Naive thymus-derived CD8-positive, alpha-beta T cell (primary cell): Measurements from ENCODE around the gene LAMB2. TPM values are rescaled to one million over a fixed set of nuclear protein-coding genes. Genes with fewer than 3 reads are reported as not detected.

Experiments
- ATAC-seq, 2 donors: fragments of 150-1000 bp; cut with Tn5 transposase in 1 of 2; sonication (Bioruptor Pico), chemical (Tn5 transposase) in 1 of 2; 1 replicate in 1 of 2; 2 replicates in 1 of 2; pipeline ENCODE4 v1.10.0; 2021; ENCODE audit warnings: mild to moderate bottlenecking in 2 of 2, moderate library complexity in 2 of 2
- POLR2A ChIA-PET: fragments of 350-600 bp; sonication (Branson Sonifier 250); formaldehyde crosslinking; loops from one replicate; lab custom pipeline; 2021; ENCODE audit warnings: antibody characterized with exemption; lab: Charles Lee
- DNase-seq, 10 donors: peaks; one replicate each; pipeline versions ENCODE4 v3.0.0 to v3.0.0-alpha.2; 2020 to 2022
- H3K27ac Mint-ChIP-seq, 10 donors: one replicate each; pipeline ENCODE4 v1.8.0; 2020 to 2022; ENCODE audit warnings: mild to moderate bottlenecking in 10 of 10, mixed read lengths in 10 of 10, moderate library complexity in 4 of 10, inconsistent platforms in 1 of 10
- H3K27me3 Mint-ChIP-seq, 5 donors: one replicate each; pipeline ENCODE4 v1.8.0; 2021 to 2022; ENCODE audit warnings: mixed read lengths in 5 of 5
- H3K36me3 Mint-ChIP-seq, 3 donors: one replicate each; pipeline ENCODE4 v1.8.0; 2020 to 2022; ENCODE audit warnings: mixed read lengths in 3 of 3, mild to moderate bottlenecking in 2 of 3, inconsistent platforms in 1 of 3
- H3K4me1 Mint-ChIP-seq, 4 donors: one replicate each; pipeline ENCODE4 v1.8.0; 2021 to 2022; ENCODE audit warnings: mixed read lengths in 4 of 4
- H3K4me3 Mint-ChIP-seq, 10 donors: one replicate each; pipeline ENCODE4 v1.8.0; 2020 to 2022; ENCODE audit warnings: mild to moderate bottlenecking in 10 of 10, mixed read lengths in 10 of 10, moderate library complexity in 6 of 10, inconsistent platforms in 1 of 10
- H3K9me3 Mint-ChIP-seq, 9 donors: one replicate each; pipeline ENCODE4 v1.8.0; 2020 to 2022; ENCODE audit warnings: mixed read lengths in 9 of 9, mild to moderate bottlenecking in 3 of 9, inconsistent platforms in 1 of 9, moderate library complexity in 1 of 9
- polyA plus RNA-seq, 3 donors: library from polyadenylated mRNA; unstranded; fragments of 300-500 nt; fragmentation: Illumina TruSeq; gene quantifications; one replicate each; pipeline ENCODE4 v1.2.3, GENCODE V29; 2021
- total RNA-seq, 8 experiments: library from RNA in 2 of 8; stranded (reverse) in 2 of 8; gene quantifications; one replicate each; pipeline ENCODE4 v1.2.3 and lab custom pipeline; 2021 to 2026

The LAMB2 gene
- total and polyA plus RNA-seq, 5 experiments from 2014 or later: 1.0 to 1.2 TPM; not detected in 3

DNA sequence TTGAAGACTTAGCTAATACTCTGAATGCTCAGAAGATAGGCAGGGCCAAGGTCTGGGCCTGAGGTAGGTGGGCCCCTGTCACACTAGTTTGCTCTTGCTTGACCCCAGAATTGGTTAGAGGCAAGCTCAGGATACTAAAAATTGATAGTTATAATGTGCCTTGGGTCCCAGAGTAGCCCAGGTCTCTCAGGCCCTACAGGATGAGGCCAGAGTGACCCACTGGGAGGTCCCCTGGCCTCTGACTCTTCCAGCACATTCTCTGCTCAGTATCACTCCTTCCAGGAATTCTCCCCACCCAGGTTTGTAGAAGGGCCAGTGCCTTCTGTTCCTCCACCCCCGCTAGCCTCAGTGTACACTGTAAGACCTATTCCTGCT is 37.9 kb upstream of the LAMB2 start:
- DNase-seq: no peak
- no peaks in the 10 kb centered on the region for H3K9me3 Mint-ChIP-seq
- POLR2A ChIA-PET: interaction anchor here (0.6 to 2.4 kb wide), 11 partner anchors 10 to 299 kb away, joined by 3 to 9 read pairs (median 4); partner anchors contain the start of genes DAG1, NDUFAF3, QRICH1 and USP19
- ATAC-seq: no peak
- peak overlapping the region; percentile 56 to 92 (median 88) for H3K27ac Mint-ChIP-seq
- no peaks in the 10 kb centered on the region for H3K27me3 Mint-ChIP-seq
- peak overlapping the region; percentile 79 to 94 (median 86) for H3K4me3 Mint-ChIP-seq
- H3K4me1 Mint-ChIP-seq: peaks cover 16 to 39% (median 30%) of the 10 kb centered on the region in 4 donors
- no peaks in the 10 kb centered on the region for H3K36me3 Mint-ChIP-seq

DNA sequence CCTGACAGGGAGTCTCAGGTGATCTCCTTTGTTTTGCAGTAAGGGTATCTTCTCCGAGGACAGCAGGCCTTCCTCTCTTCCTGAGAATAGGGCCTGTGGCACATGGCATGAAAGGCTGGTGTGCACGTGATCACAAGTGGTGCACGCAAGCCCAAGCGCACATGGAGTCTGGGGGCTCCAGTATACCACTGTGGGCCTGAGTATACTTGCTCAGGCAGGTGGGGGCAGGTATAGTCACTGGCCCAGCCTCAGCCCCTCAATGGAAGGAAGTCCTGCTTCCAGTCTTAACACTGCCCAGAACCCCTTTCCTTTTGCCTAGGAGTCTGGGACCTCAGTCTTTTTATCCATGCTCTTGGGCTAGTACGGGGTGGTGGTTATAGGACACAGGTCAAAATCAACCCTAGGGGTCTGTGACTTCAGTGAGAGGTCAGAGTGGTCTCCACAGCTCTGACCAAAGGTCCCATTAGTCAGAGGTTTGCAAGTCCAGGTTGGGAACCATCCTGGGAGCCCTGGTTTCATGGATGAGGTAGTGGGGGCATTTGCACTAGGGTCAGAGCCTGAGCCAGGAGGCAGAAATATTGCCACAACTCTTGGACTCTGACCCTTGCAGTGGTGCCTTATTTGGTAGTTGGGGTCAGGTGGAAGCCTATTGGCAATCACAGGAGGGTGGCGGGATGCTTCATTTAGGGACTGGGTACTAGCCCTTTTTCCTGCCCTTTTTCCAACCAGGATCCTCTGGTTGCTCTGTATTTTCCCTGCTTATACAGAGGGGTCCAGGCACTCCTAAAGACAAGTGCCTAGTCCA is 34.1 kb upstream of the LAMB2 start:
- ATAC-seq: no peak
- H3K27me3 Mint-ChIP-seq: no peaks in the 10 kb centered on the region
- peaks cover 25 to 52% (median 46%) of the 10 kb centered on the region in 4 donors for H3K4me1 Mint-ChIP-seq
- POLR2A ChIA-PET: interaction anchor here (0.7 to 3.8 kb wide), 5 partner anchors 10 to 173 kb away, joined by 3 to 29 read pairs (median 9); partner anchors contain the start of genes QRICH1, USP19, USP4 and WDR6
- H3K27ac Mint-ChIP-seq: peak overlapping the region; percentile 90 to 98 (median 94)
- no peaks in the 10 kb centered on the region for H3K9me3 Mint-ChIP-seq
- H3K36me3 Mint-ChIP-seq: peaks cover 0 to 13% (median 0%) of the 10 kb centered on the region in 3 donors
- H3K4me3 Mint-ChIP-seq: peak overlapping the region; percentile 81 to 96 (median 88)
- no peak for DNase-seq

DNA sequence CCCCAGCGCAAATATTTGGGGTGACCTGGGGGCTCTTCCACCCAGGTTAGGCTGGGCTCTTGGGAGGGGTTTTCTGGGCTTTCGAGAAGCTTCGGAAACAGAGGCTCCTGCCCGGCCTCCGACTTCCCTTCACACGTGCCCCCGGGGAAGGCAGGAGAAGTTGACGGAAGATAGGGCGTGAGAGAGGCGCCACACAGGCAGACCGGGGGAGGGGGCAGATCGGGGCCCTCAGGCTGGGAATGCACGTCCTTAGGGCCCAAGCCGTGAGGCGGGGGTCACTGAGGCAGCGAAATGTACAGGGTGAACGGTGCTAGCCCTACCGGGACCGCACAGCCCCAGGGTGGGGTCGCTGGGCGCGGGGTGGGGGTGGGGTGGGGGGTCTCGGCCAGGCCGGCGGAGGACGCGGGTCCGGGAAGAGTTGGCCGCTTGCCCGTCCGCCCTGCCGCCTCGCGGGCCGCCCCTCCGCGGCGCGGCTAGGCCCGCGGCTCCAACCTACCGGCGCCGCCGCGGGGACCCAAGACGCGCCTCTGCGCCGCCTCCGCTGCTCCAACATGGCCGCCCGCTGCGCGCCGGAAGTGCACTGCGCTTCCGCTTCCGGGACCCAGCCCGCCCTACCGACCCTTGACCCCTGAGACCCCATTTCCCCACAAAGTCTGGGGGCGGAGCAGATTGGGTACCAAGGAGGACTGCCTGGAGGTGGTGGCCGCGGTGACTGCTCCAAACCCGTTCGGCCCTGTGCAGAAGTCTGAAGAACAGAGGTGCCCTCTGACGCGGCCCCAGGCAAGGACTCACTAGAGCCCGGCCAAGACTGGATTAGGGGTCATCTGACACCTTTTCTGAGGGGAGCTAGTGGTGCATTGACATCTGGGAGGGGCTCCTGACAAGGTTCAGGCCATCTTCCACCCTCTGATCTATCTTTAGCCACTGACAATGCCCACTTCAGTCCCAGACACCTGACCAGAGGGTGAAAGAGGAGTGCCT is 33.2 kb upstream of the LAMB2 start, which contains the start of gene CCDC71:
Gene CCDC71, minus strand, starts transcription at position 561 of the 981 bp plus-strand sequence. CDS start 2,123 bp downstream, outside the sequence.
- Mint-ChIP-seq H3K9me3 (no peaks in the 10 kb centered on the region), H3K4me1 (peaks cover 22 to 55% (median 43%) of the 10 kb centered on the region in 4 donors), H3K27ac (peak within 1 kb of the TSS; percentile 91 to 98 (median 95)), H3K36me3 (peaks cover 0 to 19% (median 0%) of the 10 kb centered on the region in 3 donors), H3K4me3 (peak within 1 kb of the TSS; percentile 89 to 98 (median 92)), H3K27me3 (no peaks in the 10 kb centered on the region)
- DNase-seq (peak; percentile 59 to 86 (median 72)), ATAC-seq (peak; percentile 82 to 86)
- POLR2A ChIA-PET: interaction anchor here (0.6 to 3.8 kb wide), 6 partner anchors 13 to 279 kb away, joined by 3 to 29 read pairs (median 6); partner anchors contain the start of genes QRICH1, USP19 and USP4

DNA sequence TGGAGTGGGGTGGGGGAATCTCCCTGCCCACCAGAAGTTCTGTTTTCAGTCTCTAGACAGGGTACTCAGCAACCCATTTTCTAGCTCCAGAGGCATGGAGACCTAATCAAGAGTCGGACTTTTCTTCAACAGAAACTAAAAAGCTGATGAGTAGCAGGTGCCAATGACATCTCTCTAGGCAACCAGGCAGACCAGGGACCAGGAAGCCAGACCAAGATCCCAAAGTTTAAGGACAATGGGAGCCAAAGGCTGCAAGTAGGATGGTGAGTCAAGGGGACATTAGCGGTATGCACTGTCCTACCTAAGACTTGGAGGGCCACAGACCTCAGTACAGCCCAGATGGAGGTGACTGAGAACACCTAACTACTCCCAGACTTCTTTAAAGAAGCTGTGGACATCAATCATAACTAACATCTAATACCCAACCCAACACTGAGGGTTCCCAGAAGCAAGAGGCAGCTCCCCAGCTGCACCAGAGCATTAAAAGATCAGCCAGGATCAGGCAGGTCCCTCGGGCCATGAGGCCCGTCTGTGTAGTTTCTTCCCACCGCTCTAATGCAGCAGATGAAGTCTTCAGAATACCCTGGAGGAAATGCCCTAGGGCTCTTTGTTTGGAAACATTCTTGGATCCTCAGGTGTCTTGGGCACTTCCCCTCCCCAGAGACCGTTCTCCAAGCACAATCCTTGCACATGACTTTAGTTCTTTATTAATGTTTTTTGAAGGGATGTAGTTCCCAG is 32.3 kb upstream of the LAMB2 start:
- Mint-ChIP-seq H3K27me3 (no peaks in the 10 kb centered on the region), H3K27ac (peak overlapping the region; percentile 91 to 98 (median 94)), H3K4me1 (peaks cover 19 to 50% (median 35%) of the 10 kb centered on the region in 4 donors), H3K4me3 (peak overlapping the region; percentile 89 to 98 (median 92)), H3K9me3 (no peaks in the 10 kb centered on the region), H3K36me3 (peaks cover 0 to 23% (median 0%) of the 10 kb centered on the region in 3 donors)
- ATAC-seq (no peak), DNase-seq (no peak)
- POLR2A ChIA-PET: interaction anchor here (0.6 to 3.8 kb wide), 6 partner anchors 12 to 280 kb away, joined by 3 to 29 read pairs (median 6); partner anchors contain the start of genes QRICH1, USP19 and USP4

DNA sequence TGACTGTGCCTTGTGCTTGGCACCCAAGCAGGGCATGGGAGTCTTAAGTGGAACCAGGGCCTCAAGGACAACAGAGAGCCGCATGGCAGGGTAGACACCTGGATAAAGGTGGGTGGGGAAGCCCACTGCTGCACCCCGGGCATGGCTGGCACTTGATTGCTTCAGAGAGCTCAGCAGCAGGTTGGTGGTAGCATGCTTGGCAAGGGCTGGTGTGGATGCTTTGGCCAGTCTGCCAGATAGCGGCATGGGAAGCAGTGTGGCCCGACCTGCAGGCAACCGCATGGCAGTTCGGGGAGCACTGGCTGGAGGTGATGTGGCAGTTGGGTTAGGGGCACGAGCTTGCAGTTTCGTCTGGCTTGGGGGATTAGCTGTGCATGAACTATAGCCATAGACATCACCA is 30.8 kb upstream of the LAMB2 start:
- H3K9me3 Mint-ChIP-seq: no peaks in the 10 kb centered on the region
- H3K4me3 Mint-ChIP-seq: peak overlapping the region in 4 of 10 donors; percentile 18 to 95 (median 32)
- ATAC-seq (no peak), DNase-seq (no peak)
- H3K27me3 Mint-ChIP-seq: no peaks in the 10 kb centered on the region
- H3K36me3 Mint-ChIP-seq: peaks cover 0 to 23% (median 0%) of the 10 kb centered on the region in 3 donors
- H3K27ac Mint-ChIP-seq: peak overlapping the region in 4 of 10 donors; percentile 27 to 73 (median 38)
- POLR2A ChIA-PET: interaction anchor here (0.6 to 3.8 kb wide), 3 partner anchors 11 to 176 kb away, joined by 3 to 29 read pairs (median 4); partner anchors contain the start of gene USP19
- peaks cover 17 to 46% (median 29%) of the 10 kb centered on the region in 4 donors for H3K4me1 Mint-ChIP-seq

DNA sequence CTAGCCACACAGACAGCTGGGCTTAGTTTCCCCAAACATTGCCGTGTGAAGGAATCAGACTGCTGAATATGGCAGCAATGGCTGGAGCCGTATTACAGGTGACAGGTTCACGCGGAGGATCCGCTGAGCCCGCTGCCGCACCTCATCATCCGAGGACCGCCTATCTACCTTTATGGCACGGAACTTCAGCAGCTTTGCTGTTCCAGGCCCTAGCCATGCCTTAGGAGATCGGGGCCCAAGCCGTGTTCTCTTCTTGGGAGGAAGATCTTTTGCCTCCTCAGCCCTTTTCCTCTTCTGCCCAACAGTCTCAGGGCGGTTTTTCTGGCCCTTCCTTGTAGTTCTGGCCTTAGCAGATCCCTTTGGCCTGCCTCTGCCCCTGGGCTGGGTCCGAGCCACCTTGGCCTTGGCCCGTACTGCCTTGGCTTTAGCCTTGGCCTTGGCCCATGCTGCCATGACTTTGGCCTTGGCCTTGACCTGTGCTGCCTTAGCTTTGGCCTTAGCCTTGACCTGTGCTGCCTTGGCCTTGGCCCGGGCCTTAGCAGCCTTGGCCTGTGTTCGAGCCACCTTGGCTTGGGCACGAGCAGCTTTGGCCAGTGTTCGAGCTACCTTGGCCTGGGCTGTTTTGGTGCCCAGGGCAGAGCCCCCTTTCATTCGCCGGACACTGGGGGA is 30.0 kb upstream of the LAMB2 start:
- no peaks in the 10 kb centered on the region for H3K27me3 Mint-ChIP-seq
- H3K4me1 Mint-ChIP-seq: peaks cover 19 to 50% (median 29%) of the 10 kb centered on the region in 4 donors
- peak overlapping the region in 1 of 10 donors; percentile 11 for H3K4me3 Mint-ChIP-seq
- ATAC-seq: no peak
- POLR2A ChIA-PET: interaction anchor here (1.3 to 3.8 kb wide), 3 partner anchors 10 to 42 kb away, joined by 3 to 29 read pairs (median 4); partner anchors contain the start of gene USP19
- peaks cover 0 to 23% (median 0%) of the 10 kb centered on the region in 3 donors for H3K36me3 Mint-ChIP-seq
- DNase-seq: no peak
- no peaks in the 10 kb centered on the region for H3K9me3 Mint-ChIP-seq
- H3K27ac Mint-ChIP-seq: peak overlapping the region in 1 of 10 donors; percentile 66

DNA sequence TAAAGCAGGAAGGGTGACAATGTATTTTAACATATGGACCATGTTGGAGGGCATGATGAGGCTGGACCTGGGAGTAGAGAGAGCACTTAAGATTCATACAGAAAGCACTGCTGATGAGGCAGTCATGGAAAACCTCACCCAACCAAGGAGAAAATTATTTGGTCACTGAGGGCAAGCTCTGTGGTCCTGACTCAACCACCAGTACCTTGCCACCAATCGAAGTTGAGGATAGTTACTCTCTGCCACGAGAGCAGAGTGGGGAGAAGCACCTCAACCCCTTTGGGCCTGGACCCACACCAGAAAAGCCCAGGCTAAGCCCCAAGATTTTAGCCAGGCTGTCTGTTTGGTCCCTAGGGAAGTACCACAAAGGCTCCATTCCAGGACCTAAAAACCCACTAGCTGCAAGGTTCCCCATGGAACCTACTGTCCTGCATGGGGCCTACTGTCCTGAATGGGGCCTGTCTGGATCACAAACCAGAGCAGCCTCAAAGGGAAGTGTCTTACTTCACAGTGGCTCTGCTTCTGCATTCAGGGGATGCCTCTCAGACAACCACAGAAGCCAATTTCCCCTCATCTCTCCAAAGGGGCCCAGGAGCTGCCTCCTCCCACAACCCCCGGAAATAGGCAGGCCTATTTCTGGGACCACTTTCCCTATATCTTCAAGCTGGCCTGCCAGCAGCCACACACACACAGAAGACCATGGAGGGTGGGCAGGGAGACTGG is 29.1 kb upstream of the LAMB2 start:
- H3K4me3 Mint-ChIP-seq: peak overlapping the region in 3 of 10 donors; percentile 4 to 10 (median 7)
- no peaks in the 10 kb centered on the region for H3K27me3 Mint-ChIP-seq
- H3K27ac Mint-ChIP-seq: peak overlapping the region in 3 of 10 donors; percentile 27 to 81 (median 77)
- DNase-seq (no peak), ATAC-seq (no peak)
- no peaks in the 10 kb centered on the region for H3K9me3 Mint-ChIP-seq
- POLR2A ChIA-PET: interaction anchor here (1.3 to 2.0 kb wide), 3 partner anchors 9 to 19 kb away, joined by 3 to 4 read pairs (median 3); partner anchors contain the start of gene KLHDC8B
- peaks cover 19 to 51% (median 29%) of the 10 kb centered on the region in 4 donors for H3K4me1 Mint-ChIP-seq
- peaks cover 0 to 23% (median 0%) of the 10 kb centered on the region in 3 donors for H3K36me3 Mint-ChIP-seq

DNA sequence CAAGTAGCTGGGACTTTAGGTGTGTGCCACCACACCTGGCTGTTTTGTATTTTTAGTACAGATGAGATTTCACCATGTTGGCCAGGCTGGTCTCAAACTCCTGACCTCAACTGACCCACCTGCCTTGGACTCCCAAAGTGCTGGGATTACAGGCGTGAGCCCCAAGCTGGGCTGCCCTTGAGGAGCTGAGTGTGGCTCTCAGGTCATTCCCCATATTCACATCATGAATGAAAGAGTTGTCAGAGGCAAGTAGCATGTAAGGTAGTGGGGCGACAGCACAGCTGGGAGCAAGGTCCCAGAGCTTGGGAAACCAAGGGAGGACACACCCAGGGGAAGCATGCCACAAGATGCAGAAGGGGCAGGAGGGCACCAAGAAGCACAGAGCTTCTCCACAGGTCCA is 28.3 kb upstream of the LAMB2 start:
- Mint-ChIP-seq H3K4me3 (no peak overlapping the region), H3K27ac (peak overlapping the region in 3 of 10 donors; percentile 9 to 81 (median 33)), H3K27me3 (no peaks in the 10 kb centered on the region), H3K9me3 (no peaks in the 10 kb centered on the region), H3K4me1 (peaks cover 18 to 44% (median 26%) of the 10 kb centered on the region in 4 donors), H3K36me3 (peaks cover 0 to 23% (median 0%) of the 10 kb centered on the region in 3 donors)
- no peak for DNase-seq
- no peak for ATAC-seq
- POLR2A ChIA-PET: interaction anchor here (0.6 to 1.3 kb wide), 3 partner anchors 10 to 1476 kb away, joined by 3 to 9 read pairs (median 5); partner anchors contain the start of gene KLHDC8B

DNA sequence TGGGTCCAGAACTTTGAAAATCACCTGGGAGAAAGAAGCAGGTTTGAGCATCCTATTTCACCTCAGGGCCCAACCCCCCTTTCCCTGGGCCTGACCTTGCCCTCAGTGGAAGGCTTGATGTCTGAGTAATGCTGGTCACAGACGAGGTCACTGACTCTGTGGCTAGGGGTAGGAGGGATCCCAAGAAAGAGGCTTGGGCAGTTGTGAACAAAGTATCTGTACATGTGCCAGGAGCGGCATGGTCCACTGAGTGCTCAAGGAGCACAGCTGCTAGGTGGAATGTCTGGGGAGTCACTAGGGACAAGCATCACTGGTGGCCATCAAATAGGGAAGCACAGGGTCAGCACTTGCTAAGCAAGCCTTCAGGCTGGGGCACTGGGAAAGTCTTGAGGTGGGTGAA is 25.9 kb upstream of the LAMB2 start:
- Mint-ChIP-seq H3K27ac (peak overlapping the region in 5 of 10 donors; percentile 33 to 83 (median 73)), H3K4me3 (no peak overlapping the region)

More for the DNA sequence above, 25.9 kb upstream of the LAMB2 start:
- Mint-ChIP-seq H3K27me3 (no peaks in the 10 kb centered on the region), H3K4me1 (peaks cover 4 to 24% (median 8%) of the 10 kb centered on the region in 4 donors), H3K36me3 (peaks cover 0 to 17% (median 0%) of the 10 kb centered on the region in 3 donors), H3K9me3 (no peaks in the 10 kb centered on the region)
- no peak for DNase-seq
- POLR2A ChIA-PET: interaction anchor here (1.5 to 3.5 kb wide), 3 partner anchors 65 to 171 kb away, joined by 4 to 10 read pairs (median 8); partner anchors contain the start of genes P4HTM and QRICH1
- ATAC-seq: no peak
